ENCODE data around the gene FLNB. TPM values are rescaled to one million over a fixed set of nuclear protein-coding genes. Genes with fewer than 3 reads are reported as not detected.

The FLNB gene
- total RNA-seq, 1 donor from 2014 or later: 40.4 TPM

DNA sequence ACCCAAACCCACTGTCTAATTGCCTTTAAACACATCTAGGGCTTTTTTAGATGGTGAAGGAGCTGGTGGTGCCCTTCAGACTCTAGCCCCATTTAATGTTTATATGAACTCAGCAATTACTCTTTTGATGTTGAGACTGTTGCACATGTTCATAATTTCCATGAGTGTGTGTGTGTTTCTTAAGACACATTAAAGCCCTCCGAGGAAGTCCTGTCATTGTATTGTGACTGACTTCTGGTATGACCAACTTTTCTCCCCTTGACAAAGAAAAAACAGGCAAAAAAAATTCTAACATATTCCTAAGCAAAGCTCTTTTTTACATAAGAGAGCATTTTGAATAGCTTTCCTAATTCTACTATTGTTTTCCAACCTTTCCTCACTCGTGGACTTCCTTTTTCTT is 91.6 kb downstream of the FLNB start:
- Mint-ChIP-seq H3K4me3 (no peak overlapping the region), H3K27ac (ENCODE audit: unreplicated experiment) (no peak overlapping the region)

DNA sequence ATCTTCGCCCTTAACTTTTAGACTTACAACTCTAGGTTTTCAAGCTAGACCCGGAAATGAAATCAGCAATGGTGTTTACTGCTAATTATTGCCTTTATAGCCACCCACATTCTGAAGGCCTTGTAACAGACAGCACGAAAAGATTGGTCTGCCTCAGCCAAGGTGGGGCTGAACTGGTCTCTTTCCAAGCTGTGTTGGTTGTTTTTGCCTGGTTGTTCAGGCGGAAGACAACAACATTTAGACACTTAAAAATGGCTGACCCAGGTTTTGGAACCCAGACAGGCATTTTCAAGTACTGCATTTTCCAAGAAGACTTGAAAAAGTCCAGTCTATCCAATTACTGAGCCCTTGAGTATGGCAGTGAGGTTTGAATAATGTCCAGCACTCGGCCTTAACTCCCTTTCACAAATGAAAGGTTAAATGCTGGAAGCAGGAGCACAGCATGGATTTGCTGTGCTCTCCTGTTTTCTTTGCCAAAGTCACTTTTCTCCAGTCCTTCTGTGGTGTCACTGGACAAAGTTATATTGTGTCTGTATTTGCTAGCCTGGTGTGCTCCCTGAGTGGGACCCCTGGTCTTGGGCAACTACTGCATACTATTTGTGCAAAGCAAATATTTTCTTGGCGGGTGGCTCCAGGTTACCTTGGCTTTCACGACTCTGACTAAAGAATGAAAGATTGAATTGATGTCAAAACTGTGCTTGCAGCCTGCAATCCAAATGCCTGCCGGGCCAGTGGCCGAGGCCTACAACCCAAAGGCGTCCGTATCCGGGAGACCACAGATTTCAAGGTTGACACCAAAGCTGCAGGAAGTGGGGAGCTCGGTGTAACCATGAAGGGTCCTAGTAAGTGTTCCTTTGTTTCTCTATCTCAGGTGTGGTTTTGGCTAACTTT is 93.5 kb downstream of the FLNB start:
- Mint-ChIP-seq H3K27ac (ENCODE audit: unreplicated experiment) (no peak overlapping the region), H3K27me3 (ENCODE audit: low read depth) (no peaks in the 10 kb centered on the region), H3K9me3 (no peaks in the 10 kb centered on the region), H3K36me3 (ENCODE audit: low read depth) (peaks cover 5% of the 10 kb centered on the region), H3K4me1 (peaks cover 13% of the 10 kb centered on the region), H3K4me3 (no peak overlapping the region)
- TF ChIP-seq, protein P1, sequence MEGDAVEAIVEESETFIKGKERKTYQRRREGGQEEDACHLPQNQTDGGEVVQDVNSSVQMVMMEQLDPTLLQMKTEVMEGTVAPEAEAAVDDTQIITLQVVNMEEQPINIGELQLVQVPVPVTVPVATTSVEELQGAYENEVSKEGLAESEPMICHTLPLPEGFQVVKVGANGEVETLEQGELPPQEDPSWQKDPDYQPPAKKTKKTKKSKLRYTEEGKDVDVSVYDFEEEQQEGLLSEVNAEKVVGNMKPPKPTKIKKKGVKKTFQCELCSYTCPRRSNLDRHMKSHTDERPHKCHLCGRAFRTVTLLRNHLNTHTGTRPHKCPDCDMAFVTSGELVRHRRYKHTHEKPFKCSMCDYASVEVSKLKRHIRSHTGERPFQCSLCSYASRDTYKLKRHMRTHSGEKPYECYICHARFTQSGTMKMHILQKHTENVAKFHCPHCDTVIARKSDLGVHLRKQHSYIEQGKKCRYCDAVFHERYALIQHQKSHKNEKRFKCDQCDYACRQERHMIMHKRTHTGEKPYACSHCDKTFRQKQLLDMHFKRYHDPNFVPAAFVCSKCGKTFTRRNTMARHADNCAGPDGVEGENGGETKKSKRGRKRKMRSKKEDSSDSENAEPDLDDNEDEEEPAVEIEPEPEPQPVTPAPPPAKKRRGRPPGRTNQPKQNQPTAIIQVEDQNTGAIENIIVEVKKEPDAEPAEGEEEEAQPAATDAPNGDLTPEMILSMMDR (conservative IDR thresholded peaks at IDR 0.05): no peak
- DNase-seq (ENCODE audit: low read depth, low spot score): no peak

More for the DNA sequence above, 91.6 kb downstream of the FLNB start:
- Mint-ChIP-seq H3K9me3 (no peaks in the 10 kb centered on the region), H3K36me3 (ENCODE audit: low read depth) (peaks cover 5% of the 10 kb centered on the region), H3K4me1 (peaks cover 13% of the 10 kb centered on the region), H3K27me3 (ENCODE audit: low read depth) (no peaks in the 10 kb centered on the region)
- TF ChIP-seq, protein P1 (conservative IDR thresholded peaks at IDR 0.05): no peak
- DNase-seq (ENCODE audit: low read depth, low spot score): no peak

DNA sequence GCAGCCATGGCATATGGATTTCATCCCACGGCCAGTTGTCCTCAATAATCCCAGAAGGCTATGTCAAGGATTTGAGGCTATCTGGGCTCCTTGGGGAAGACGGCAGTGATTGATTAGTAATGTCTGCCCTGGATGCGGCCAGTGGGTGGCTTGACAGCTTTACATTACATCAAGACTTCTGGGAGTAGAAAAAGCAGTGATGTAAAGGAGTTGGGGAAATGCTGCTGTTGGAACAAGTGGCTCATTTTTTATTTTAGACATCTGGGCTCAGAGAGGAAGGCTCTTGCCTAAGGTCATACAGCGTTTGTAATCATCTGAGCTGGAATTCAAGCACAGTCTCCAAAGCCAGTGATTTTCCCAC is 94.1 kb downstream of the FLNB start:
- no peak overlapping the region for H3K27ac Mint-ChIP-seq (ENCODE audit: unreplicated experiment)
- no peak for DNase-seq (ENCODE audit: low read depth, low spot score)
- H3K4me3 Mint-ChIP-seq: no peak overlapping the region
- no peaks in the 10 kb centered on the region for H3K9me3 Mint-ChIP-seq
- no peaks in the 10 kb centered on the region for H3K27me3 Mint-ChIP-seq (ENCODE audit: low read depth)
- H3K4me1 Mint-ChIP-seq: peaks cover 13% of the 10 kb centered on the region
- TF ChIP-seq, protein P1 (conservative IDR thresholded peaks at IDR 0.05): no peak
- H3K36me3 Mint-ChIP-seq (ENCODE audit: low read depth): peaks cover 5% of the 10 kb centered on the region

DNA sequence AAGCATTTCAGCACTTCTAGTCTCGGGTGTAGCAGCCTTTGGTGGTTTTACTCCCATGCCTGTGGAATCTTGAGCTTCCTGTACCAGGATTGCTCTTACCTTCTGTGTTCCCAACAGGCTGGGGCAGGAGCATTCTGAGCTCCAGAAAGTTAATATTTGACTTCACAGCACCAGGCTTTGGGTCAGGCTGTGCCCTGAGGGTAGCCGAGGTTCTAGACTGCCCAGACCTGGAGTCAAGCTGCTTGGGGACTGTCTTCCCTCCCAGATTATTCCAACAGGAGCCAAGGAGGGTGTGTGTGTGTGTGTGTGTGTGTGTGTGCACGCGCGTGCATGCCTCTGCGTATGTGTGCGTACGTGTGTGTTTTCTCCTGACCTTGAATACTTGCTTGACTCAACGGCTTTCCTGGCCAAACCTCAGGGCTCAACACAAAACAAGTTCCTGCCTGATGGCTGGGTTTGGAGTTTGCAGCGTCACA is 94.8 kb downstream of the FLNB start:
- Mint-ChIP-seq H3K36me3 (ENCODE audit: low read depth) (peaks cover 5% of the 10 kb centered on the region), H3K27ac (ENCODE audit: unreplicated experiment) (no peak overlapping the region)
- no peak for DNase-seq (ENCODE audit: low read depth, low spot score)

DNA sequence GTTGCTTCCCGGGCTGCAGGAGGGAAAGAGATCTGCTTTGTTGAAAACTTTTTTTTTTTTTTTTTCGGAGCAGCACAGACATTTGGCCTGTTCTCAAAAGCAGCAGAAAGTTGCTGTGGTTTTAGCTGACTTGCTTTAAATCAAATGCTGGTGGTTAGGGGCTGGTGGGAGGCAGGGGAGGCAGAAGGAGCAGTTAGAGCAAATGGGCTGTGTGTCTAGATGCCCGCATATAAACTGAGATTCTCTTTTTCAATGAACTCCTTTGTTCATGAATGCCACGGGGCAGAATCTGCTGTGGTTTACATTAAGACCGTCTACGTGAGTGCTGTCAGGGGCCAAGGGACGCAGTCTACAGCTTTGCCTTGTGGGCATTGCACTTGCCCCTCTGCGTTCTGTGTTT is 95.9 kb downstream of the FLNB start:
- H3K36me3 Mint-ChIP-seq (ENCODE audit: low read depth): peaks cover 11% of the 10 kb centered on the region

More for the DNA sequence above, 94.8 kb downstream of the FLNB start:
- H3K27me3 Mint-ChIP-seq (ENCODE audit: low read depth): no peaks in the 10 kb centered on the region
- peaks cover 13% of the 10 kb centered on the region for H3K4me1 Mint-ChIP-seq
- H3K9me3 Mint-ChIP-seq: no peaks in the 10 kb centered on the region
- TF ChIP-seq, protein P1 (conservative IDR thresholded peaks at IDR 0.05): no peak
- no peak overlapping the region for H3K4me3 Mint-ChIP-seq

More for the DNA sequence above, 95.9 kb downstream of the FLNB start:
- no peak for DNase-seq (ENCODE audit: low read depth, low spot score)
- Mint-ChIP-seq H3K4me3 (no peak overlapping the region), H3K9me3 (no peaks in the 10 kb centered on the region), H3K27me3 (ENCODE audit: low read depth) (no peaks in the 10 kb centered on the region), H3K4me1 (peaks cover 13% of the 10 kb centered on the region), H3K27ac (ENCODE audit: unreplicated experiment) (no peak overlapping the region)
- TF ChIP-seq, protein P1 (conservative IDR thresholded peaks at IDR 0.05): no peak

Data from neural crest cell (in vitro differentiated cells).